GM23338 (cell line): ENCODE measurements around the gene DGKB. TPM values are rescaled to one million over a fixed set of nuclear protein-coding genes. Genes with fewer than 3 reads are reported as not detected.

Source experiments
- ATAC-seq: fragments of 200-7000 bp; cut with Tn5 transposase; 3 replicates; pipeline ENCODE4 v1.9.1; 2020
- DNase-seq: peaks from one replicate; pipeline ENCODE4 v3.0.0-alpha.2; 2015; ENCODE audit warnings: low spot score
- H2AFZ ChIP-seq: fragments of 200-600 bp; sonication (generic); 2 replicates; pipeline ENCODE4 v1.8.0; 2016; ENCODE audit warnings: antibody characterized with exemption, mild to moderate bottlenecking, moderate library complexity
- H3F3A ChIP-seq: fragments of 200-600 bp; sonication (generic); replicated peaks from 2 replicates; pipeline ENCODE4 v1.8.0; 2017; ENCODE audit warnings: antibody characterized with exemption, mixed run types, low read depth
- H3K27ac ChIP-seq: fragments of 200-600 bp; sonication (generic); 2 replicates; pipeline ENCODE4 v1.6.1; 2016; ENCODE audit warnings: low read depth
- H3K27me3 ChIP-seq: fragments of 200-600 bp; sonication (generic); 2 replicates; pipeline ENCODE4 v1.8.0; 2016; ENCODE audit warnings: mild to moderate bottlenecking, mixed run types, moderate library complexity; ENCODE audit not compliant: insufficient read depth
- H3K36me3 ChIP-seq: fragments of 200-600 bp; sonication (generic); 2 replicates; pipeline ENCODE4 v1.8.0; 2016; ENCODE audit warnings: mild to moderate bottlenecking; ENCODE audit not compliant: insufficient read depth
- H3K4me1 ChIP-seq: fragments of 200-600 bp; sonication (generic); 2 replicates; pipeline ENCODE4 v1.8.0; 2016; ENCODE audit warnings: mild to moderate bottlenecking, moderate library complexity; ENCODE audit not compliant: insufficient read depth
- H3K4me2 ChIP-seq: fragments of 200-600 bp; sonication (generic); 2 replicates; pipeline ENCODE4 v1.7.1; 2017; ENCODE audit warnings: mixed run types
- H3K4me3 ChIP-seq: fragments of 200-600 bp; sonication (generic); 2 replicates; pipeline ENCODE4 v1.6.1; 2016; ENCODE audit warnings: mixed run types
- H3K79me2 ChIP-seq: fragments of 200-600 bp; sonication (generic); replicated peaks from 2 replicates; pipeline ENCODE4 v1.8.0; 2017; ENCODE audit warnings: mild to moderate bottlenecking; ENCODE audit not compliant: insufficient read depth
- H3K9me2 ChIP-seq: fragments of 200-600 bp; sonication (generic); 2 replicates; pipeline ENCODE4 v1.8.0; 2017; ENCODE audit not compliant: insufficient read depth
- H4K20me1 ChIP-seq: fragments of 200-600 bp; sonication (generic); replicated peaks from 2 replicates; pipeline ENCODE4 v1.8.0; 2017; ENCODE audit warnings: mild to moderate bottlenecking; ENCODE audit not compliant: insufficient read depth
- H3K27ac Mint-ChIP-seq: 2 replicates; pipeline ENCODE4 v1.8.0; 2020; ENCODE audit warnings: inconsistent platforms, mild to moderate bottlenecking, moderate library complexity, mixed read lengths
- H3K27me3 Mint-ChIP-seq: 3 replicates; pipeline ENCODE4 v1.8.0; 2022; ENCODE audit warnings: low read depth, mild to moderate bottlenecking, moderate library complexity, mixed read lengths, inconsistent platforms; ENCODE audit not compliant: insufficient read depth, poor library complexity
- H3K36me3 Mint-ChIP-seq: 3 replicates; pipeline ENCODE4 v1.8.0; 2021; ENCODE audit warnings: low read depth, mild to moderate bottlenecking, inconsistent platforms, moderate library complexity, mixed read lengths
- H3K4me1 Mint-ChIP-seq: 3 replicates; pipeline ENCODE4 v1.8.0; 2020; ENCODE audit warnings: mild to moderate bottlenecking, inconsistent platforms, mixed read lengths
- H3K4me3 Mint-ChIP-seq: 3 replicates; pipeline ENCODE4 v1.8.0; 2021; ENCODE audit warnings: moderate library complexity, mild to moderate bottlenecking, inconsistent platforms, mixed read lengths
- H3K9me3 Mint-ChIP-seq: 3 replicates; pipeline ENCODE4 v1.8.0; 2020; ENCODE audit warnings: moderate library complexity, mild to moderate bottlenecking, inconsistent platforms, mixed read lengths
- polyA plus RNA-seq: library from polyadenylated mRNA; unstranded; fragments of >200 nt; fragmentation: Nextera tagmentation; extraction: Ambion mirVana; gene quantifications from 2 replicates; pipeline ENCODE4 v1.2.1, GENCODE V29; 2016
- total RNA-seq: library from RNA; depleted of rRNA; stranded (reverse); fragments of >200 nt; shearing (Covaris generic); gene quantifications from 2 replicates; pipeline ENCODE4 v1.2.3, GENCODE V29; 2014
- TF ChIP-seq, protein P1 (sequence below), 2 experiments: fragments of 200-600 bp in 1 of 2; sonication (generic) in 1 of 2; conservative IDR thresholded peaks; 2 replicates each; pipeline versions ENCODE4 v1.5.1 to v1.6.1; 2016 to 2017; ENCODE audit warnings: antibody characterized with exemption in 2 of 2, low read depth in 2 of 2, mild to moderate bottlenecking in 2 of 2, moderate library complexity in 1 of 2
- TF ChIP-seq, protein P2 (sequence below): IDR thresholded peaks from 2 replicates; pipeline ENCODE4 v1.6.1; 2016; ENCODE audit warnings: antibody characterized with exemption
- TF ChIP-seq, protein P3 (sequence below): IDR thresholded peaks from one replicate; pipeline ENCODE4 v1.6.1; 2018; ENCODE audit warnings: antibody characterized with exemption; ENCODE audit not compliant: unreplicated experiment
- TF ChIP-seq, protein P4 (sequence below): fragments of 250-450 bp; sonication (Bioruptor Pico); IDR thresholded peaks from 2 replicates; pipeline ENCODE4 v1.5.0; 2020; ENCODE audit warnings: mild to moderate bottlenecking, moderate library complexity

The DGKB gene
- total and polyA plus RNA-seq, 2 experiments from 2014 or later, result 4.8 to 11.5 TPM

DNA sequence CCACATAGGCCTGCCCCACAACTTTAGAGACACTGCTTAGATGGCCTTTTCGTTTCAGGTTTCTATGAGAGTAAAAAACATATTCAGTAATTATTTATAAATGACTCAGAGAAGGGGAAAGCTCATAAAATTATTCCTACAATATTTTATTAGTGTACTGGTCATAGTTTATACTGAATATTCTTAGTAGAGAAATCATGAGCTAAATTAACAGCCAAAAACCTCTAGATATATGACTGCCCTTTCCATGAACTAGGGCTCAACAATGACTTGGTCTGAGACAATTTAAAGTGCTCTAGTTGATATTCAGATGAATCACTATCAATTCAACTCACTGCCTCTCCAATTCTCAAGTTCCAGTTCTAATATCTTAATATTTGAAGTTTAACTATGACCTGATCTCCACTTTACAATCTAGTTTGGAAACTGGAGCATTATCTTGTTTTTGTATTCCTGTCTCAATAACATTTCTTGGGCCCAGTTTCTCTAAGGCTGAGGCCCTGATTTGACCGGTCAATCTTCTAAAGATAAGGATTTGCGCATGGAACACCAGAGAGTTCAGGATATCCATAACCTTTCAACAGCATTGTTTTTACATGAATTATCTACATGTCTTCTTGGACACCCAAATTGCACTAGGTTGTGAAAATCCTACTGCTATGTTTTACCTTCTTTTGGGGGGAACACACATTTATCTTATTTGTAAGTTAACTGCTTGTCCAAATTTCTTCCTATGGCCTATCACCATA lies 141.6 kb downstream of the DGKB start:
- Histone ChIP-seq H3F3A (no peaks in the 10 kb centered on the region), H3K36me3 (no peaks in the 10 kb centered on the region), H3K27me3 (no peaks in the 10 kb centered on the region), H3K4me1 (no peaks in the 10 kb centered on the region), H3K79me2 (no peaks in the 10 kb centered on the region), H3K4me2 (no peak overlapping the region), H3K27ac (no peak overlapping the region), H4K20me1 (no peaks in the 10 kb centered on the region), H3K4me3 (no peak overlapping the region), H3K9me2 (no peaks in the 10 kb centered on the region), H2AFZ (peak overlapping the region; percentile 30; the same call in 1 of the 2 replicates)
- Mint-ChIP-seq H3K27me3 (peaks cover 5% of the 10 kb centered on the region), H3K4me3 (no peak overlapping the region), H3K27ac (peak overlapping the region; percentile 60), H3K36me3 (no peaks in the 10 kb centered on the region), H3K9me3 (no peaks in the 10 kb centered on the region), H3K4me1 (peaks cover 12% of the 10 kb centered on the region)
- DNase-seq (no peak), ATAC-seq (no peak)
- TF ChIP-seq, protein P1, sequence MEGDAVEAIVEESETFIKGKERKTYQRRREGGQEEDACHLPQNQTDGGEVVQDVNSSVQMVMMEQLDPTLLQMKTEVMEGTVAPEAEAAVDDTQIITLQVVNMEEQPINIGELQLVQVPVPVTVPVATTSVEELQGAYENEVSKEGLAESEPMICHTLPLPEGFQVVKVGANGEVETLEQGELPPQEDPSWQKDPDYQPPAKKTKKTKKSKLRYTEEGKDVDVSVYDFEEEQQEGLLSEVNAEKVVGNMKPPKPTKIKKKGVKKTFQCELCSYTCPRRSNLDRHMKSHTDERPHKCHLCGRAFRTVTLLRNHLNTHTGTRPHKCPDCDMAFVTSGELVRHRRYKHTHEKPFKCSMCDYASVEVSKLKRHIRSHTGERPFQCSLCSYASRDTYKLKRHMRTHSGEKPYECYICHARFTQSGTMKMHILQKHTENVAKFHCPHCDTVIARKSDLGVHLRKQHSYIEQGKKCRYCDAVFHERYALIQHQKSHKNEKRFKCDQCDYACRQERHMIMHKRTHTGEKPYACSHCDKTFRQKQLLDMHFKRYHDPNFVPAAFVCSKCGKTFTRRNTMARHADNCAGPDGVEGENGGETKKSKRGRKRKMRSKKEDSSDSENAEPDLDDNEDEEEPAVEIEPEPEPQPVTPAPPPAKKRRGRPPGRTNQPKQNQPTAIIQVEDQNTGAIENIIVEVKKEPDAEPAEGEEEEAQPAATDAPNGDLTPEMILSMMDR (conservative IDR thresholded peaks at IDR 0.05; ENCODE audit: low read depth in 2 of 2), result no peak
- TF ChIP-seq, protein P2, sequence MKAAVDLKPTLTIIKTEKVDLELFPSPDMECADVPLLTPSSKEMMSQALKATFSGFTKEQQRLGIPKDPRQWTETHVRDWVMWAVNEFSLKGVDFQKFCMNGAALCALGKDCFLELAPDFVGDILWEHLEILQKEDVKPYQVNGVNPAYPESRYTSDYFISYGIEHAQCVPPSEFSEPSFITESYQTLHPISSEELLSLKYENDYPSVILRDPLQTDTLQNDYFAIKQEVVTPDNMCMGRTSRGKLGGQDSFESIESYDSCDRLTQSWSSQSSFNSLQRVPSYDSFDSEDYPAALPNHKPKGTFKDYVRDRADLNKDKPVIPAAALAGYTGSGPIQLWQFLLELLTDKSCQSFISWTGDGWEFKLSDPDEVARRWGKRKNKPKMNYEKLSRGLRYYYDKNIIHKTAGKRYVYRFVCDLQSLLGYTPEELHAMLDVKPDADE, result no peak
- TF ChIP-seq, protein P3, sequence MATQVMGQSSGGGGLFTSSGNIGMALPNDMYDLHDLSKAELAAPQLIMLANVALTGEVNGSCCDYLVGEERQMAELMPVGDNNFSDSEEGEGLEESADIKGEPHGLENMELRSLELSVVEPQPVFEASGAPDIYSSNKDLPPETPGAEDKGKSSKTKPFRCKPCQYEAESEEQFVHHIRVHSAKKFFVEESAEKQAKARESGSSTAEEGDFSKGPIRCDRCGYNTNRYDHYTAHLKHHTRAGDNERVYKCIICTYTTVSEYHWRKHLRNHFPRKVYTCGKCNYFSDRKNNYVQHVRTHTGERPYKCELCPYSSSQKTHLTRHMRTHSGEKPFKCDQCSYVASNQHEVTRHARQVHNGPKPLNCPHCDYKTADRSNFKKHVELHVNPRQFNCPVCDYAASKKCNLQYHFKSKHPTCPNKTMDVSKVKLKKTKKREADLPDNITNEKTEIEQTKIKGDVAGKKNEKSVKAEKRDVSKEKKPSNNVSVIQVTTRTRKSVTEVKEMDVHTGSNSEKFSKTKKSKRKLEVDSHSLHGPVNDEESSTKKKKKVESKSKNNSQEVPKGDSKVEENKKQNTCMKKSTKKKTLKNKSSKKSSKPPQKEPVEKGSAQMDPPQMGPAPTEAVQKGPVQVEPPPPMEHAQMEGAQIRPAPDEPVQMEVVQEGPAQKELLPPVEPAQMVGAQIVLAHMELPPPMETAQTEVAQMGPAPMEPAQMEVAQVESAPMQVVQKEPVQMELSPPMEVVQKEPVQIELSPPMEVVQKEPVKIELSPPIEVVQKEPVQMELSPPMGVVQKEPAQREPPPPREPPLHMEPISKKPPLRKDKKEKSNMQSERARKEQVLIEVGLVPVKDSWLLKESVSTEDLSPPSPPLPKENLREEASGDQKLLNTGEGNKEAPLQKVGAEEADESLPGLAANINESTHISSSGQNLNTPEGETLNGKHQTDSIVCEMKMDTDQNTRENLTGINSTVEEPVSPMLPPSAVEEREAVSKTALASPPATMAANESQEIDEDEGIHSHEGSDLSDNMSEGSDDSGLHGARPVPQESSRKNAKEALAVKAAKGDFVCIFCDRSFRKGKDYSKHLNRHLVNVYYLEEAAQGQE, result no peak
- TF ChIP-seq, protein P4, sequence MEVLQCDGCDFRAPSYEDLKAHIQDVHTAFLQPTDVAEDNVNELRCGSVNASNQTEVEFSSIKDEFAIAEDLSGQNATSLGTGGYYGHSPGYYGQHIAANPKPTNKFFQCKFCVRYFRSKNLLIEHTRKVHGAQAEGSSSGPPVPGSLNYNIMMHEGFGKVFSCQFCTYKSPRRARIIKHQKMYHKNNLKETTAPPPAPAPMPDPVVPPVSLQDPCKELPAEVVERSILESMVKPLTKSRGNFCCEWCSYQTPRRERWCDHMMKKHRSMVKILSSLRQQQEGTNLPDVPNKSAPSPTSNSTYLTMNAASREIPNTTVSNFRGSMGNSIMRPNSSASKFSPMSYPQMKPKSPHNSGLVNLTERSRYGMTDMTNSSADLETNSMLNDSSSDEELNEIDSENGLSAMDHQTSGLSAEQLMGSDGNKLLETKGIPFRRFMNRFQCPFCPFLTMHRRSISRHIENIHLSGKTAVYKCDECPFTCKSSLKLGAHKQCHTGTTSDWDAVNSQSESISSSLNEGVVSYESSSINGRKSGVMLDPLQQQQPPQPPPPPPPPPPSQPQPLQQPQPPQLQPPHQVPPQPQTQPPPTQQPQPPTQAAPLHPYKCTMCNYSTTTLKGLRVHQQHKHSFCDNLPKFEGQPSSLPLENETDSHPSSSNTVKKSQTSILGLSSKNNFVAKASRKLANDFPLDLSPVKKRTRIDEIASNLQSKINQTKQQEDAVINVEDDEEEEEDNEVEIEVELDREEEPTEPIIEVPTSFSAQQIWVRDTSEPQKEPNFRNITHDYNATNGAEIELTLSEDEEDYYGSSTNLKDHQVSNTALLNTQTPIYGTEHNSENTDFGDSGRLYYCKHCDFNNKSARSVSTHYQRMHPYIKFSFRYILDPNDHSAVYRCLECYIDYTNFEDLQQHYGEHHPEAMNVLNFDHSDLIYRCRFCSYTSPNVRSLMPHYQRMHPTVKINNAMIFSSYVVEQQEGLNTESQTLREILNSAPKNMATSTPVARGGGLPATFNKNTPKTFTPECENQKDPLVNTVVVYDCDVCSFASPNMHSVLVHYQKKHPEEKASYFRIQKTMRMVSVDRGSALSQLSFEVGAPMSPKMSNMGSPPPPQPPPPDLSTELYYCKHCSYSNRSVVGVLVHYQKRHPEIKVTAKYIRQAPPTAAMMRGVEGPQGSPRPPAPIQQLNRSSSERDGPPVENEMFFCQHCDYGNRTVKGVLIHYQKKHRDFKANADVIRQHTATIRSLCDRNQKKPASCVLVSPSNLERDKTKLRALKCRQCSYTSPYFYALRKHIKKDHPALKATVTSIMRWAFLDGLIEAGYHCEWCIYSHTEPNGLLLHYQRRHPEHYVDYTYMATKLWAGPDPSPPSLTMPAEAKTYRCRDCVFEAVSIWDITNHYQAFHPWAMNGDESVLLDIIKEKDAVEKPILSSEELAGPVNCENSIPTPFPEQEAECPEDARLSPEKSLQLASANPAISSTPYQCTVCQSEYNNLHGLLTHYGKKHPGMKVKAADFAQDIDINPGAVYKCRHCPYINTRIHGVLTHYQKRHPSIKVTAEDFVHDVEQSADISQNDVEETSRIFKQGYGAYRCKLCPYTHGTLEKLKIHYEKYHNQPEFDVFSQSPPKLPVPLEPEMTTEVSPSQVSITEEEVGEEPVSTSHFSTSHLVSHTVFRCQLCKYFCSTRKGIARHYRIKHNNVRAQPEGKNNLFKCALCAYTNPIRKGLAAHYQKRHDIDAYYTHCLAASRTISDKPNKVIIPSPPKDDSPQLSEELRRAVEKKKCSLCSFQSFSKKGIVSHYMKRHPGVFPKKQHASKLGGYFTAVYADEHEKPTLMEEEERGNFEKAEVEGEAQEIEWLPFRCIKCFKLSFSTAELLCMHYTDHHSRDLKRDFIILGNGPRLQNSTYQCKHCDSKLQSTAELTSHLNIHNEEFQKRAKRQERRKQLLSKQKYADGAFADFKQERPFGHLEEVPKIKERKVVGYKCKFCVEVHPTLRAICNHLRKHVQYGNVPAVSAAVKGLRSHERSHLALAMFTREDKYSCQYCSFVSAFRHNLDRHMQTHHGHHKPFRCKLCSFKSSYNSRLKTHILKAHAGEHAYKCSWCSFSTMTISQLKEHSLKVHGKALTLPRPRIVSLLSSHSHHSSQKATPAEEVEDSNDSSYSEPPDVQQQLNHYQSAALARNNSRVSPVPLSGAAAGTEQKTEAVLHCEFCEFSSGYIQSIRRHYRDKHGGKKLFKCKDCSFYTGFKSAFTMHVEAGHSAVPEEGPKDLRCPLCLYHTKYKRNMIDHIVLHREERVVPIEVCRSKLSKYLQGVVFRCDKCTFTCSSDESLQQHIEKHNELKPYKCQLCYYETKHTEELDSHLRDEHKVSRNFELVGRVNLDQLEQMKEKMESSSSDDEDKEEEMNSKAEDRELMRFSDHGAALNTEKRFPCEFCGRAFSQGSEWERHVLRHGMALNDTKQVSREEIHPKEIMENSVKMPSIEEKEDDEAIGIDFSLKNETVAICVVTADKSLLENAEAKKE, result no peak
